Osteoblast (primary cell): Measurements from ENCODE around the gene ATG4A. TPM values are rescaled to one million over a fixed set of nuclear protein-coding genes. Genes with fewer than 3 reads are reported as not detected.

Experiments
- DNase-seq: peaks from one replicate; pipeline ENCODE4 v3.0.0; 2011; ENCODE audit warnings: low spot score, mixed read lengths; ENCODE audit not compliant: insufficient read length; ENCODE audit errors: missing footprints
- H2AFZ ChIP-seq: 2 replicates; pipeline ENCODE4 v1.6.0; 2011; ENCODE audit warnings: mild to moderate bottlenecking, low read length
- H3K27ac ChIP-seq: 2 replicates; pipeline ENCODE4 v1.5.1; 2011; ENCODE audit warnings: mild to moderate bottlenecking, low read depth, low read length, moderate library complexity
- H3K27me3 ChIP-seq: 2 replicates; pipeline ENCODE4 v1.6.0; 2012; ENCODE audit warnings: mild to moderate bottlenecking, control low read depth, inconsistent platforms, low read length, moderate library complexity; ENCODE audit not compliant: insufficient read depth
- H3K36me3 ChIP-seq: 2 replicates; pipeline ENCODE4 v1.5.1; 2011; ENCODE audit warnings: mild to moderate bottlenecking, low read length, control low read depth, moderate library complexity; ENCODE audit not compliant: insufficient read depth
- H3K4me1 ChIP-seq: 2 replicates; pipeline ENCODE4 v1.5.1; 2011; ENCODE audit warnings: mild to moderate bottlenecking, low read length, control low read depth, moderate library complexity; ENCODE audit not compliant: insufficient read depth
- H3K4me2 ChIP-seq: 2 replicates; pipeline ENCODE4 v1.6.0; 2011; ENCODE audit warnings: mild to moderate bottlenecking, low read length; ENCODE audit not compliant: insufficient read depth
- H3K4me3 ChIP-seq: fragments of 200-600 bp; sonication (generic); 3 replicates; pipeline ENCODE4 v1.5.1; 2012; ENCODE audit warnings: mild to moderate bottlenecking, low read length, inconsistent platforms; ENCODE audit not compliant: insufficient read depth
- H3K79me2 ChIP-seq: 2 replicates; pipeline ENCODE4 v1.6.0; 2012; ENCODE audit warnings: mild to moderate bottlenecking, low read length, control low read depth, inconsistent platforms; ENCODE audit not compliant: insufficient read depth
- H3K9me3 ChIP-seq: 2 replicates; pipeline ENCODE4 v1.5.1; 2011; ENCODE audit warnings: low read depth, low read length, control low read depth
- H4K20me1 ChIP-seq: 2 replicates; pipeline ENCODE4 v1.6.0; 2012; ENCODE audit warnings: mild to moderate bottlenecking, low read length, control low read depth; ENCODE audit not compliant: insufficient read depth
- total RNA-seq: library from RNA; depleted of rRNA; stranded (reverse); fragments of >200 nt; gene quantifications from 2 replicates; pipeline ENCODE4 v1.2.3, GENCODE V29; 2012
- TF ChIP-seq, protein P1 (sequence below): IDR thresholded peaks from 2 replicates; pipeline ENCODE4 v1.5.1; 2011; ENCODE audit warnings: mild to moderate bottlenecking, low read depth, low read length, moderate library complexity; ENCODE audit errors: extremely low read depth

The ATG4A gene
- total RNA-seq, 1 donor, result 6.9 TPM

DNA sequence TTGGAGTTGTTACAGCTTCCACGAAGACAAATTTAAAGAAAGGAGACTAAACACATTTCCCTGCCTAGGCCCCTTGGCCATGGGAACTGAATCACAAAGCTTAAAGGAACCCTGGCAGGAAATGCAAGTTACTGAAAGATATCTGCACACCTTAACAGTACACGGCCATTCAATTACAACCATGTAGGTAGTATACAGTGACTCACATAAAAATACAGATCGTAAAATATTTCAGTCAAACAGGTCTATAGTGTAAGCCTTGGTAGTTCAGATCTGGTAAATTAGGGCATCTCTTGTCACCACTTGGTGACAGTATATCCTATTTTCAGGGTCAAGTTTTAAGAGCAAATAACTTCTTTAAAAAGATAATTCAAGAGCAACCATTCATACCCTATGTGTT is 112.0 kb downstream of the ATG4A start:
- Histone ChIP-seq H4K20me1 (no peaks in the 10 kb centered on the region), H3K27me3 (peaks cover 41% of the 10 kb centered on the region), H3K27ac (no peak overlapping the region), H3K4me3 (no peak overlapping the region), H2AFZ (no peak overlapping the region), H3K4me1 (no peaks in the 10 kb centered on the region), H3K4me2 (no peak overlapping the region), H3K36me3 (no peaks in the 10 kb centered on the region), H3K9me3 (no peaks in the 10 kb centered on the region), H3K79me2 (no peaks in the 10 kb centered on the region)
- no peak for DNase-seq
- TF ChIP-seq, protein P1, sequence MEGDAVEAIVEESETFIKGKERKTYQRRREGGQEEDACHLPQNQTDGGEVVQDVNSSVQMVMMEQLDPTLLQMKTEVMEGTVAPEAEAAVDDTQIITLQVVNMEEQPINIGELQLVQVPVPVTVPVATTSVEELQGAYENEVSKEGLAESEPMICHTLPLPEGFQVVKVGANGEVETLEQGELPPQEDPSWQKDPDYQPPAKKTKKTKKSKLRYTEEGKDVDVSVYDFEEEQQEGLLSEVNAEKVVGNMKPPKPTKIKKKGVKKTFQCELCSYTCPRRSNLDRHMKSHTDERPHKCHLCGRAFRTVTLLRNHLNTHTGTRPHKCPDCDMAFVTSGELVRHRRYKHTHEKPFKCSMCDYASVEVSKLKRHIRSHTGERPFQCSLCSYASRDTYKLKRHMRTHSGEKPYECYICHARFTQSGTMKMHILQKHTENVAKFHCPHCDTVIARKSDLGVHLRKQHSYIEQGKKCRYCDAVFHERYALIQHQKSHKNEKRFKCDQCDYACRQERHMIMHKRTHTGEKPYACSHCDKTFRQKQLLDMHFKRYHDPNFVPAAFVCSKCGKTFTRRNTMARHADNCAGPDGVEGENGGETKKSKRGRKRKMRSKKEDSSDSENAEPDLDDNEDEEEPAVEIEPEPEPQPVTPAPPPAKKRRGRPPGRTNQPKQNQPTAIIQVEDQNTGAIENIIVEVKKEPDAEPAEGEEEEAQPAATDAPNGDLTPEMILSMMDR, result no peak

Other genes starting within 250 kb of the ATG4A start
- gene TEX13B, start 109.4 kb upstream of the ATG4A start, total RNA-seq, result not detected in 2 replicates
- not detected in 2 replicates for gene VSIG1, start 46.7 kb upstream of the ATG4A start, total RNA-seq
- 54.8 and 60.8 TPM in 2 replicates for gene PSMD10, start 236 bp upstream of the ATG4A start, total RNA-seq